GM04504 (cell line): ENCODE measurements around the gene GPATCH1.

Source experiments
- DNase-seq: peaks from one replicate; pipeline ENCODE4 v3.0.0-alpha.2; 2012; ENCODE audit warnings: low read depth

GPATCH1 gene

DNA sequence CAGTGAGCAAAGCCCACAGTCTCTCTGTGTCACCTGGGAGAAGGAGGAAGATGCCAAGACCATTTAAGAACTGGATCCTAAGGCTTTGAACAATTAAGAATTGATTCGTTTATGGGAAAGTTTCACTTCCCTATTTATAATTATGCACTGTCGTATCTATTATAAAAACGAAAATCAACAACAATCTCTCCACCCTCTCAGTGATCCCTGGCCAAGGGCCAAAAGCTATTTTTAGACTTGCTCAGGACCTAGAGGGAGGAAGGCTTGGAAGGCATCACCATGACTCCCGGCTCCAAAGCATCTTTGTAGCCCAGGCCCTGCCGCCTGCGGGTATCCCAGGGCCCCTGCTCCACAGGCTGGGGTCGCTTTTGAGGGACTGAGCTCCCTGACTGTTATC is 17.6 kb upstream of the GPATCH1 start:
- DNase-seq, result no peak

GRCh38 chr19:33063753-33064457 is 17.1 kb upstream of the GPATCH1 start:
- no peak for DNase-seq

- no peak for DNase-seq
These were observed 16.6 kb upstream of the GPATCH1 start for GRCh38 chr19:33064458-33064791.

- DNase-seq, result no peak
These were observed 16.0 kb upstream of the GPATCH1 start, which contains the start of gene RHPN2 for GRCh38 chr19:33064792-33065550. Gene RHPN2, minus strand, starts transcription at chr19:33064888. Its CDS starts 36 bp downstream, at chr19:33064852.

DNA sequence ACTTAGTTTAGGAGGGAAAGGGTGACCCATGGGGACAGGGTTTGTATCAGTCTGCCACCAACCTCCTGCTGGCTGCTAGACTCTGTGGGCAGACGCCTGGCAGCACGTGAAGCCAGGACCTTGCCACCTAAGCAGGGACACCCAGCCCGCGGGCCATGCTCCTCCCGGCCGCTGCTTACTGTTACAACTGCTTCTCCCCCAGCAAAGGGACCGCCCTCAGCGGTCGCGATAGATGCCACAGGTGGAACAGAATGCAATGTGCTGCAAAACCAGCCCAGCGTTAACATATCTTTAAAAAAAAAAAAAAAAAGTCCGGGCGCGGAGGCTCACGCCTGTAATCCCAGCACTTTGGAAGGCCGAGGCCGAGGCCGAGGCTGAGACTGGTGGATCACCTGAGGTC is 14.4 kb upstream of the GPATCH1 start:
- DNase-seq, result no peak

GRCh38 chr19:33067121-33067520 is 13.9 kb upstream of the GPATCH1 start:
- DNase-seq, result no peak

DNA sequence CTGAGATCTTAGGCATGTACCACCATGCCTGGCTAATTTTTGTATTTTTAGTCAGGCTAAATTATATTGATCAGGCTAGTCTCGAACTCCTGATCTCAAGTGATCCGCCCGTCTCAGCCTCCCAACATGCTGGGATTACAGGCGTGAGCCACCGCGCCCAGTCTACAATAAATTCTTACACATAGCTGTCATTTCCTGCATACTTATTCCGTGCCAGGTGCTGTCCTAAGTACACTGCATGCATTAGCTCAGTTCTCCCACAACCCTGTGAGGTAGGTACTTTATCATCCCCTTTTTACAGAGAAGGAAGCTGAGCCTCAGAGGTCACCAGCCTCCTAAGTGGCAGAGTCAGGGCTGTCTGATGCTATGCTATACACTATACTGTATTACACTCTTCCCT is 9.1 kb upstream of the GPATCH1 start:
- DNase-seq, result no peak

GRCh38 chr19:33075519-33075918 is 5.5 kb upstream of the GPATCH1 start:
- DNase-seq, result no peak

DNA sequence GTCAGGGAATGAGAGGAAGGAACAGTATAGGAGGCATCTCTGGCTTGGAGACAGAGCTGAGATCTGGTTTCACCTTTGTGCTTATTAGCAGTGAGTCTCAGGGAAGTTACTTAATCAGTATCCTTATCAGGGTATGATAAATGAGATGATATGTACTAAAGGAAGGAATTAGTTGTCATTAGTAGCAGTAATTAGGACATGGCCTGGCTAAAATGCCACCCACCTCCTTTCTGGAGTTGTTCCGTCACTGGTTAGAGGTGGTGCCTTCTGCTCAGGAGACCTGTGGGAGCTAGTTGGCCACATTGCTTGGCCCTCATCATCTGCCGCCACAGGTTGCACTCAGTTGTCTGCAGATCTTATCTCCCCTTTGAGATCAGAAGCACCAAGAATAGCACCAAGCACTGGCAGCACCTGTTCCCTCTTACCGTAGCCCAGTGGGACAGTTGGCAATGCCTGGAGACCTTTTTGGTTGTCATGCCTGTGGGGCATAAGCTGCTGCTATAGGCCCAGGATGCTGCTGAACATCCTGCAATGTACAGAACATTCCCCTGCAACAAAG is 4.7 kb downstream of the GPATCH1 start:
- no peak for DNase-seq

GRCh38 chr19:33086955-33087354 is 6.0 kb downstream of the GPATCH1 start:
- DNase-seq, result no peak

GRCh38 chr19:33089010-33089409 is 8.0 kb downstream of the GPATCH1 start:
- no peak for DNase-seq

GRCh38 chr19:33090179-33090578 is 9.2 kb downstream of the GPATCH1 start:
- DNase-seq, result no peak

- DNase-seq, result no peak
These were observed 12.6 kb downstream of the GPATCH1 start for GRCh38 chr19:33093420-33094210.

DNA sequence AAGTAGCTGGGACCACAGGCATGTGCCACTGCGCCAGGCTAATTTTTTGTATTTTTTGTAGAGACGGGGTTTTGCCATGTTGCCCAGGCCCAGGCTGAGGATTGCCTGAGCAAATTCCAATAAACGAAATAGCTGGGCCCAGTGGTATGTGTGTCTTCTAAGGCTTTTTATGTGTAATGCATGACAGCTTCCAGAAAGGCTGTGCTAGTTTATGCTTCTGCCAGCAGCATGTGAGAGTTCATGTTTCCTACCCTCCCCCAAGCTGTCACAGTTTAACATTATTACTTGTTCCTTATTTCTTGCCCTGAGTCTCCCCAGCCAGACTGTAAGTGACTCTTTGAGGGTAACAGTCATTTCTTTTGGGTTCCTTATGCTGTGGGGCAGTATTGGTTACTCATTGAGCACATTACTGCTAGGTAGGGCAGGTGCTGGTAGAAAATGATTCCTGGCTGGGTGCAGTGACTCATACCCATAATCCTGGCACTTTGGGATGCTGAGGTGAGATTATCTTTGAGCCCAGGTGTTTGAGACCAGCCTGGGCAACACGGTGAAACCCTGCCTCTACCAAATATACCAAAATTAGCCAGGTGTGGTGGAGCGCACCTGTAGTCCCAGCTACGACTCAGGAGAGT is 13.6 kb downstream of the GPATCH1 start:
- no peak for DNase-seq

- DNase-seq, result no peak
These were observed 15.0 kb downstream of the GPATCH1 start for GRCh38 chr19:33096005-33096404.

DNA sequence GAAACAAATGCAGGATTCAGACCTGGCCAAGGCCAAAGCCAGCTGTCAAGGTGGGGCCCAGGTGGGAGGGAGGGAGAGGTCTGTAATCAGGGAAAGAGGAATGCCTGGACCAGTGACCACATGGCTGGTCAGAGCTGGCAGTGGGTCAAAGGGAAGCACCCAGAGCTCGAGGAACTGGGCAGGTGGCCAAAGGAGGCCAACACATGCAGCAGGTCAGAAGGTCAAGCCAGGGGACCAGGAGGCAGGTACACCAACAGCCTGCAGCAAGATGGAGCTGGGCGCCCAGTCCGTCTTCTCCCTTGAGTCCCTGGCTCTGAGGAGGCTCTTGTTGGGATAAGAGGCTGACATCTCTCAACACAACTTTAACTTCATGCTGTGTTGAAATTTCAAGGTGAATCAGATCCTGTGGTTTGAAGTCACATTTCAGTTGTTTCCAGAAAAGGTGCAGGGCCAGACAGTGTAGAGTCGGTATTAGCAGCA is 17.1 kb downstream of the GPATCH1 start:
- no peak for DNase-seq

- DNase-seq, result no peak
These were observed 20.1 kb downstream of the GPATCH1 start for GRCh38 chr19:33100894-33101644.

- DNase-seq, result no peak
These were observed 21.9 kb downstream of the GPATCH1 start for GRCh38 chr19:33102893-33103292.

DNA sequence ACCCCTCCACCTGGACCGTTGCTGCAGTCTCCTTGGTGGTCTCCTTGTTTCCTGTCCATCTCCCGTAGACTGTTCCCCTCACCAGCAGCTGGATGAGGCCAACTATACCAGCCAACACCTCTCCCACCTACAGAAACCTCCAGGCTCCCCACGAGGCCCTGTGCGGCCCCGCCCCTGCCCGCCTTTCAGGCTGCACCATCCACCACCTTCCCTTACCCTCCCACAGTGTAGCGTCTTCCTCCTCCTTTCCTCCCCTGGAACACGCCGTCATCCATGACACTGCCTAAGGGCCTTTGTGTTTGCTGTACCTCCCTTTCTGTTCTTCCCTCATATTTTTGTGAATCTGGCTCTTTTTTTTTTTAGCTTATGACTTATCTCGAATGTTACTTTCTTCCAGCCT is 27.2 kb downstream of the GPATCH1 start:
- no peak for DNase-seq

- no peak for DNase-seq
These were observed 29.3 kb downstream of the GPATCH1 start for GRCh38 chr19:33110137-33110910.
